Thymus (tissue), 11 donors: Measurements from ENCODE around the gene KCNJ4. TPM values are rescaled to one million over a fixed set of nuclear protein-coding genes. Genes with fewer than 3 reads are reported as not detected.
"Not testable (repeated sequence)": the region's sequence is repeated elsewhere in the genome, so short reads cannot be mapped to it uniquely, and the experiment has no call there.

Source experiments
- DNase-seq, 9 donors: peaks; one replicate each; pipeline ENCODE4 v3.0.0-alpha.2; 2013; ENCODE audit warnings: low spot score in 9 of 9, low read depth in 6 of 9, missing footprints in 1 of 9
- H3K27ac ChIP-seq, 2 donors: one replicate each; pipeline ENCODE4 v1.5.1; 2013; ENCODE audit warnings: control low read depth in 1 of 2, low read depth in 1 of 2, low read length in 1 of 2, mild to moderate bottlenecking in 1 of 2, moderate library complexity in 1 of 2
- H3K27me3 ChIP-seq, 2 donors: one replicate each; pipeline ENCODE4 v1.5.1; 2013; ENCODE audit warnings: low read length in 1 of 2; ENCODE audit not compliant: control insufficient read depth in 2 of 2, insufficient read depth in 1 of 2
- H3K36me3 ChIP-seq, 2 donors: one replicate each; pipeline ENCODE4 v1.5.1; 2013; ENCODE audit warnings: low read length in 1 of 2, mild to moderate bottlenecking in 1 of 2, moderate library complexity in 1 of 2; ENCODE audit not compliant: control insufficient read depth in 2 of 2, insufficient read depth in 2 of 2
- H3K4me1 ChIP-seq, 2 donors: one replicate each; pipeline ENCODE4 v1.5.1; 2013; ENCODE audit warnings: low read length in 2 of 2; ENCODE audit not compliant: control insufficient read depth in 2 of 2, insufficient read depth in 2 of 2
- H3K4me3 ChIP-seq, 2 donors: one replicate each; pipeline ENCODE4 v1.5.1; 2013; ENCODE audit warnings: low read length in 2 of 2, control low read depth in 1 of 2, mild to moderate bottlenecking in 1 of 2
- H3K9me3 ChIP-seq, 2 donors: one replicate each; pipeline ENCODE4 v1.5.1; 2013; ENCODE audit warnings: low read length in 1 of 2, mild to moderate bottlenecking in 1 of 2; ENCODE audit not compliant: control insufficient read depth in 2 of 2, insufficient read depth in 1 of 2
- WGBS: extraction: QIAGEN DNeasy Blood & Tissue Kit; methylation state at CpG from one replicate; pipeline ENCODE4 v1.1.7; 2013; 5-methylcytosine and 5-hydroxymethylcytosine counted together
- polyA plus RNA-seq: library from polyadenylated mRNA; stranded (reverse); fragments of 200-250 nt; gene quantifications from one replicate; pipeline ENCODE4 v1.2.3, GENCODE V29; 2013
- total RNA-seq: library from RNA; stranded (reverse); fragments of 120-200 nt; gene quantifications from one replicate; pipeline ENCODE4 v1.2.4, GENCODE V29; 2013
- donor health status: healthy.

The KCNJ4 gene
- total and polyA plus RNA-seq, 2 donors = 0.32 to 0.66 TPM

GRCh38 chr22:38415046-38415445 is 40.0 kb downstream of the KCNJ4 start:
- H3K27me3 ChIP-seq = peaks cover 0 to 5% of the 10 kb centered on the region in 2 donors
- H3K36me3 ChIP-seq = no peaks in the 10 kb centered on the region
- no peak for DNase-seq
- WGBS = 93% methylated on average over 12 of the region's 12 CpGs
- no peak overlapping the region for H3K4me3 ChIP-seq
- no peak overlapping the region for H3K27ac ChIP-seq
- H3K9me3 ChIP-seq = peaks cover 0 to 5% of the 10 kb centered on the region in 2 donors
- H3K4me1 ChIP-seq = peaks cover 7 to 10% of the 10 kb centered on the region in 2 donors

GRCh38 chr22:38414009-38414395 is 41.0 kb downstream of the KCNJ4 start:
- 85% methylated on average over 7 of the region's 7 CpGs for WGBS
- Histone ChIP-seq H3K36me3 (no peaks in the 10 kb centered on the region), H3K9me3 (peaks cover 0 to 5% of the 10 kb centered on the region in 2 donors), H3K27me3 (peaks cover 0 to 5% of the 10 kb centered on the region in 2 donors), H3K4me3 (no peak overlapping the region), H3K4me1 (peaks cover 7 to 10% of the 10 kb centered on the region in 2 donors), H3K27ac (no peak overlapping the region)
- no peak for DNase-seq

GRCh38 chr22:38413085-38414008 is 41.7 kb downstream of the KCNJ4 start:
- 76% methylated on average over 20 of the region's 20 CpGs for WGBS

GRCh38 chr22:38412435-38413084 is 42.4 kb downstream of the KCNJ4 start:
- Histone ChIP-seq H3K4me1 (peaks cover 7% of the 10 kb centered on the region in 2 donors), H3K4me3 (no peak overlapping the region), H3K27ac (no peak overlapping the region), H3K9me3 (peaks cover 0 to 5% of the 10 kb centered on the region in 2 donors), H3K27me3 (peaks cover 0 to 5% of the 10 kb centered on the region in 2 donors), H3K36me3 (no peaks in the 10 kb centered on the region)
- 18% methylated on average over 45 of the region's 45 CpGs for WGBS
- peak in 2 of 9 donors; percentile 23 to 35 for DNase-seq

More at GRCh38 chr22:38413085-38414008, 41.7 kb downstream of the KCNJ4 start:
- H3K36me3 ChIP-seq = no peaks in the 10 kb centered on the region
- H3K4me1 ChIP-seq = peaks cover 7% of the 10 kb centered on the region in 2 donors
- H3K4me3 ChIP-seq = no peak overlapping the region
- peaks cover 0 to 5% of the 10 kb centered on the region in 2 donors for H3K9me3 ChIP-seq
- H3K27me3 ChIP-seq = peaks cover 0 to 5% of the 10 kb centered on the region in 2 donors
- DNase-seq = no peak
- no peak overlapping the region for H3K27ac ChIP-seq

- H3K27me3 ChIP-seq = peaks cover 0 to 5% of the 10 kb centered on the region in 2 donors
- whole genome bisulfite sequencing = 97% methylated on average over 2 of the region's 2 CpGs
- no peak overlapping the region for H3K4me3 ChIP-seq
These were observed 44.0 kb downstream of the KCNJ4 start for GRCh38 chr22:38411016-38411415.

GRCh38 chr22:38409916-38410315 is 45.1 kb downstream of the KCNJ4 start:
- not testable (repeated sequence) for H3K4me3 ChIP-seq, H3K36me3 ChIP-seq, H3K4me1 ChIP-seq, H3K27me3 ChIP-seq, H3K9me3 ChIP-seq, H3K27ac ChIP-seq, DNase-seq
- 97% methylated on average over 35 of the region's 35 CpGs for WGBS

More at GRCh38 chr22:38411016-38411415, 44.0 kb downstream of the KCNJ4 start:
- no peak overlapping the region for H3K27ac ChIP-seq
- H3K4me1 ChIP-seq = peaks cover 7% of the 10 kb centered on the region in 2 donors
- no peak for DNase-seq
- no peaks in the 10 kb centered on the region for H3K36me3 ChIP-seq
- peaks cover 0 to 4% of the 10 kb centered on the region in 2 donors for H3K9me3 ChIP-seq

- Histone ChIP-seq H3K27ac (no peak overlapping the region), H3K36me3 (no peaks in the 10 kb centered on the region), H3K9me3 (no peaks in the 10 kb centered on the region), H3K4me3 (no peak overlapping the region), H3K4me1 (no peaks in the 10 kb centered on the region), H3K27me3 (peaks cover 0 to 5% of the 10 kb centered on the region in 2 donors)
- DNase-seq = no peak
- 93% methylated on average over 4 of the region's 4 CpGs for whole genome bisulfite sequencing
These were observed 48.4 kb downstream of the KCNJ4 start for GRCh38 chr22:38406617-38407016.

GRCh38 chr22:38404419-38404818 is 50.6 kb downstream of the KCNJ4 start:
- Histone ChIP-seq H3K4me1 (no peaks in the 10 kb centered on the region), H3K36me3 (no peaks in the 10 kb centered on the region), H3K9me3 (no peaks in the 10 kb centered on the region), H3K27me3 (peaks cover 0 to 10% of the 10 kb centered on the region in 2 donors), H3K4me3 (no peak overlapping the region), H3K27ac (no peak overlapping the region)
- no peak for DNase-seq
- WGBS = 99% methylated on average over 6 of the region's 6 CpGs

GRCh38 chr22:38403812-38404211 is 51.2 kb downstream of the KCNJ4 start:
- Histone ChIP-seq H3K4me1 (no peaks in the 10 kb centered on the region), H3K9me3 (no peaks in the 10 kb centered on the region), H3K36me3 (no peaks in the 10 kb centered on the region), H3K27me3 (peaks cover 0 to 12% of the 10 kb centered on the region in 2 donors), H3K4me3 (no peak overlapping the region), H3K27ac (no peak overlapping the region)
- no peak for DNase-seq
- whole genome bisulfite sequencing = 94% methylated on average over 8 of the region's 8 CpGs
